SKM-1 treated with dmso at 0.1 percent for 144 hours (cell line): ENCODE results near the gene VPS35L.

Experiments used
- DNase-seq: peaks from one replicate; lab custom pipeline; 2025; ENCODE audit not compliant: unreplicated experiment; lab: John Stamatoyannopoulos, UW

VPS35L gene

DNA sequence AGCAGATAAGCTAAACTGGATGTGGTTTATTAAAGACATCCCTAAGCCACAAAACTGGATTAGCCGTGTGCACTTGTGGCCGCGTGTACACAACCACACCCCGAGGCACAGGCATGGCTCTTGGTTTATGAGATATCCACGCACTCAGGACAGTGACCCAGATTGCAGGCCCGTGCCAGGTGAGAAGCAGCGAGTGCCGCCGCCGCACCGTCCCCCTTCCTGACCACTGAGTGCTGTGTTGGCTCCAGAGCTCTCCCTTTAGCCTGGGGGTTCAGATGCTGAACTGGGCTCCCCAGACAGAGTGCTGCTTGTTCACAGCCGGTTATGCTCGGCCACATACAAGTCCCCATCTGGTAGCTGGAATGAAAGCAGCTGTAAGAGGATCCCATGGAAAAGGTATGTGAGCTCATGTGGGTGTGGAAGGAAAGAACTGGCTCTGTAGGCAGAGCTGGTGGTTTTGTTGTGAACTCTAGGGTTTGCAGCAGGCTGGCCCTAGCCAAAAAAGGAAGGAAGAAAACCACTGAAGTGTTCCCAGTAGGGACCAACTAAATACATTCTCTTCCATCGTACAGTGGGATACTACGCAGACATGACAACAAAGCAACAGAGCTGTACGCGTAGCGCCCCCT lies 133.0 kb downstream of the VPS35L start:
- no peak for DNase-seq

DNA sequence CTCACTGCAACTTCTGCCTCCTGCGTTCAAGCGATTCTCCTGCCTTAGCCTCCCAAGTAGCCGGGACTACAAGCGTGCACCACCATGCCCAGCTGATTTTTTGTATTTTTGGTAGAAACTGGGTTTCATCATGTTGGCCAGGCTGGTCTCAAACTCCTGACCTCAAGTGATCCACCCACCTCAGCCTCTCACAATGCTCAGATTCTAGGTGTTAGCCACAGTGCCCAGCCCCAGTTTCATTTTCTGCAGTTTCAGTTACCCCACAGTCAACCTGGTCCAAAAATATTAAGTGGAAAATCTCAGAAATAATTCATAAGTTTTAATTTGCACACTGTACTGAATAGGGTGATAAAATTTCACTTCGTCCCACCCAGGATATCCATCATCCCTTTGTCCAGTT lies 133.8 kb downstream of the VPS35L start:
- no peak for DNase-seq

DNA sequence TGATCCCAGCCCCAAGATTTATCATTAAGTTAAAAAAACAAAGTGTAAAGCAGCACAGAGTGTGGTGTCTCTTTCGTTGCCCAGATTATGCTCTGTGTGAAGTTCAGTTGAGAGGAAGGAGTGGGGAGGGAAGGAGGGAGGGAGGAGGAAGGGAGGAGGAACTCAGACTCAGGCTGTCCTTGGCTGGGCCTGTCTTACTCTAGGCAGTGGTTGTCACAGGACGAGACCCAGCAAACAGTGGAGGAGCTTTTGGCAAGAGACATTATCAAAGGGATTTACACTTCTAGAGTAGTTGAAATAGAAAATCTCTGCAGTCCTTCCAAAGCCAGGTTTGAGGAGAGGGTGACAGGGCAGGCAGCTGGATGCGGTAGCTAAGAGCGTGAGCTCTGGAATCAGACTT lies 134.7 kb downstream of the VPS35L start:
- no peak for DNase-seq

DNA sequence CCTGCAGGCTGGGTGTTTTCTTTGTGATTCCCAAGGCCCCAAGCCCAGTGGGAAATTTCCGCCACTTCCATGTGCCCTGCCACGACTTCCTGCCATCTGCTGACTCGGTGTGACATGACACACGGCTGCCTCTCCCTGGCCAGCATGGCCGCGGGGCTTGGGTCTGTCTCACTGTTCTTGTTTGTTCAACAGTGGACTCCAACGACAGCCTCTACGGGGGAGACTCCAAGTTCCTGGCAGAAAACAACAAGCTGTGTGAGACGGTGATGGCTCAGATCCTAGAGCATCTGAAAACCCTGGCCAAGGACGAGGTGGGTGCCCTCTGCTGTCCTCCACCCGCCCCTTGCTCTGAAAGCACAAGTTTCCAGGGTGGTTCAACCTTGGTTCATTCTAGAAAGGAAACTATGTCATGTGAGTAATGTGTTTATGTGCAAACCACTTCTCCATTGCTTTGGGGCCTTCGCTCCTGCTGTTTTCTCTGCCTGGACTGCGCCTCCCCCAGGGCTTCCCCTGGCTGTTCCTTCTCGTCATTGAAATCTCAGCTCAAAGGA lies 135.7 kb downstream of the VPS35L start:
- no peak for DNase-seq

DNA sequence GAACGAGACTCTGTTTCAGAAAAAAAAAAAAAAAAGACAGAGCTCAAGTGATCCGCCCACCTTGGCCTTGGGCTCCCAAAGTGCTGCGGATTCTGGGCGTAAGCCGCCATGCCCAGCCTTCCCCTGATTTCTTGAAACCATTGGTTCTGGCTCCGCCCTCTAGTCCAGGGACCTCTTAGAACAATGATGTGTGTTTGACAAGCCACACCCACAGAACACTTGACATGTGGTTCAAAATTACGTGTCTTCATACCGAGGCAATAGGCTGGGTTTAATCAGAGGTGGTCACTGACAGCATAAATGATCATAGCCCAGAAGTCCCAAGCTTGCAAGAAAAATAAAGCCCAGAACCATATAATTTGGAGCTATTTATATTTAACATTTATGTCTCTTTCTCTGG lies 139.5 kb downstream of the VPS35L start:
- DNase-seq: no peak

DNA sequence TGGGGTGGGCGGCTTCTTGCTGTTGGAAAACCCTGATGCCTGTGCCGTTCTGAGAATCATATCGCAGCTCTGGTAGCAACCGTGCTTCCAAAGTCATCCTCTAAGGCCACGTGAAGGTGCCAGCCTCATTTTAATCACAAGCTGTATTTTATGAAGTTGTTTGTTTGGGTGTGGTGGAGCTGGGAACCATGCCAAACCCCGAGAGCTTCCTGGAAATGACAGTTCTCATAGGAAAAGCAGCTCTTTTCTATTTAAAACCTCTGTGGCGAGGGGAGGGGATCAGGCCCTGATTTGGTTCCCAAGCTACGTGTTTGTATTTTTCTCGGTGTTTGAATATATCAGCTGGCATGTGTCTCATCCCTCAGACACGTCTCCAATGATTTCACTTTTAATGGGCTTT lies 140.8 kb downstream of the VPS35L start:
- DNase-seq: no peak

DNA sequence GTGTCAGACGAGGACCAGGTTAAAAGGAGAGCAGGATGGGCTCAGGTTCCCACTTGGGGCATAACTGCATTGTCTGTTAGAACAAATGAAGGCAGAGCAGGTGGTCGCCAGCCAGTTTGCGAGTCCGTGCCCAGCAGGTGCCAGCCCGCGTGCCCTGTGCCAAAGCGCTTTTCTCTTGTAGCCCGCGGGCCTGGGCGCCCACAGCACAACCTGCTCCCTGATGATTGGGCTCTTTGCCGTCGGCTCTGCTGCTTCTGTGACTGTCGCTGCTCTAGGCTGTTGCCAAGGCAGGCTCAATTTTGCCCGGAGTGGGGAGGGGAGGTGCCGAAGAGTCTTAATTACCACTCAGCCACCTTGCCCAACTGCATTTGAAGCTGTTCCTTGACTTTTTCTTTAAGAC lies 141.5 kb downstream of the VPS35L start:
- no peak for DNase-seq

DNA sequence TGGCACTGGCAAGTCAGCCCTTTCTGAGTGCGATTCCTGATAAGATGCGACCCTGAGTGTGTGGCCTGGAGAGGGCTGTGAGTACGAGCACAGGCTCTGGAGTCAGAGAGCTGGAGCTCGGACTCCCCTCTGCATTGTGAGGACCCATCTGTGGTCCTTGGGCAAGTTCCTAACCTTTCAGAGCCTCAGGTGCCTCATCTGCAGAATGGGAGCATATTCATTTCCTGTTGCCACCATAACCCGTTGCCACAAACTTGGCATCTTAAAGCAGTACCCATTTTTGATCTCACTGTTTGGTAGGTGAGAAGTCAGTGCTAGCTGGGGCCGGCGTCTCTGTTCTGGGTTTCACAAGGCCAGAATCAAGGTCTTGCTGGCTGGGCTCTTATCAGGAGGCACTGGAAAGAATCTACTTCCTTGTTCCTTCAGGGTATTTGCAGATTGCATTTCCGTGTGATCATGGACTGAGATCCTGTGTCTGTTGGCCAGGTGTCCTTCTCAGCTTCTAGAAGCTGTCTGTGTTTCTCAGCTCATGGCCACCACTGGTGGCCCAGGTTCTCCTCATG lies 142.3 kb downstream of the VPS35L start:
- DNase-seq: no peak

DNA sequence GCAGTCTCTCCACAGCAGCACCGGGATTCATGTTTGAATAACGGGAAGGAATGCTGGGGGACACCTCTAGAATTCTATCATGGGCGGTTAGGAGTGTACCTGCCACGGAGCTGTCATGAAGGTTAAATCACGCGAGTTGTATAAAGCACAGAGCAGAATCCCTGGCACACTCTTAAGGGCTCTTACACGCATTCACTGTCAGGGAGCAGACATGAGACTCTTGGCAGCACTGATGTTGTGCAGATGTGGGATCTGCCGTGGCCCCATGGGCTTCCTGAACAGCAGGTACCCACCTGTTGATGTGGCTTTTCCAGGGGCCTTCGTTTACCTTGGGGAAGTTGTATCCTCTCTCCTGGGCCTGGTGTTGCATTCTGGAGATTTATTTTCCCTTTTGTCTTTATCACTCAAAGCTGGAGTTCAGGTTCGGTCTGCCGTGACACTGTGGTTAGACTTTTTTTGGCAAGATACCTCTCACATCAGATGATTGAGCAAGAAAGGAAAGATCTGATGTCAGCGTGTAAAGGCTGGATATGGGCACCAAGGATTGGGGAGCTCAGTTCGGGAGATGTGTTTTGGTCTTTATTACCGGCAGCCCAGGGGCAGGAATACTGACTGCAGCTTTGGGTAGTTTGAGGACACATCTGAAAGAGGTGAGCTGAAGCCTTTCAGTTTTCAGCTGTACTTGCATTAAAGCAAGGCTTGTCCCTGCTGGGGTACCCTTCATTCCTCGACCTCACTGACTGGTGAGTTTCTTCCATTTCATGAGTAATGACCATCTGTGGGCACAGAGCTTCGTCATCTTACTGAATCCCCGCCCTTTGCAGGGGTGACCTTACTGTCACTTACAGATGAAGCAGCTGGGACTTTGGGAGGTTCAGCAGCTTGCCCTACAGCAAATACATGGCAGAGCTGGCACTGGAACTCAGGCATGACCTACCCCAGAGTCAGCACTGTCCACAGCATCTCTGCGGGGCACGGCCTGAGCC lies 143.3 kb downstream of the VPS35L start:
- DNase-seq: no peak

DNA sequence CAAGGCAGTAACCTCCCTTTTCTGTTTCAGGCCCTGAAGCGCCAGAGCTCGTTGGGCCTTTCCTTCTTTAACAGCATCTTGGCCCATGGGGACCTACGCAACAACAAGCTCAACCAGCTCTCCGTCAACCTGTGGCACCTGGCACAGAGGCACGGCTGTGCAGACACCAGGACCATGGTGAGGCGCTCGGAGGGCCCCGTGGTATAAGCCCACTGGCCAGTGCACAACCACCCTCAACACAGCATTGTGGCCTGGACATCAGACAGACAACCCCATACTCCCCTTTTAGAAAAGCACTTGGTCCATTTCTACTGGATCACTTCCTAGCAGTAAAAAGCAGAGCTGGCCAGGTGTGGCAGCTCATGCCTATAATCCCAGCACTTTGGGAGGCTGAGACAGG lies 144.0 kb downstream of the VPS35L start:
- no peak for DNase-seq

DNA sequence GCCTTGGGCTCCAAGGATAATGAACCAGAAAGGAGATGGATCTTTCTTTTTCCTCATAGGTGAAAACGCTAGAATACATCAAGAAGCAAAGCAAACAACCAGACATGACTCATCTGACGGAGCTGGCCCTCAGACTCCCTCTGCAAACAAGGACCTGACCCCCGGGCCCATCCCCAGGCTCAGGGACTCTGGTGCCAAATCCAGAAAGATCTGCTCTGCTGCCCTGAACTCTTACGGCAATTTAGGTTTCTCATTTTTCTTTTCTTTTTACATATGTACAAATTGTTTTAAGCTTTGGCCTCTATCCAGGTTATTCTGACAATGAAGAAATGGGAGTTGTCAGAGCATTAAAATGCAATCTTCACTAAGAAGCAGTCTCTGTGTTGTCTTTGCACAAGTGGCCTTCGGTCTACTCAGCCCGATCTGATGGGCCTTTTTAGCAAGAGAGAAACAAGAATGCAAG lies 144.8 kb downstream of the VPS35L start:
- no peak for DNase-seq

DNA sequence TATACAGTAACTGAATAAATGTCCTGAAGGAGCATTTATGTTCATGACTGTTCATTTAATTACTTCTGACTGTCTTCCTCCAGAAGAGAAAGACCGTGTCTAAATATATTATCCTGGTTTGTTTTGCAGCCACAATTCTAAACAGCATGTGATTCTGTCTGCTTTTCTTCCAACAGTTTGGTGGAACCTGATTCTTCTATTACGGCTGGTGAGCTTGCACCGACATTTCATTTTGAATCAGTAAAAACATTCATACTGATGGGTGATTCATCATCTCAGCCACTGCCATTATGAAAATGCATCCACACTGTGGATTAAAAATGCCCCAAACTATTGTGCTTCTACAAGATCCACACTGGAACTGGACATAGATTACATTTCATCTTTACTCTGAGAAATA lies 145.6 kb downstream of the VPS35L start:
- no peak for DNase-seq

DNA sequence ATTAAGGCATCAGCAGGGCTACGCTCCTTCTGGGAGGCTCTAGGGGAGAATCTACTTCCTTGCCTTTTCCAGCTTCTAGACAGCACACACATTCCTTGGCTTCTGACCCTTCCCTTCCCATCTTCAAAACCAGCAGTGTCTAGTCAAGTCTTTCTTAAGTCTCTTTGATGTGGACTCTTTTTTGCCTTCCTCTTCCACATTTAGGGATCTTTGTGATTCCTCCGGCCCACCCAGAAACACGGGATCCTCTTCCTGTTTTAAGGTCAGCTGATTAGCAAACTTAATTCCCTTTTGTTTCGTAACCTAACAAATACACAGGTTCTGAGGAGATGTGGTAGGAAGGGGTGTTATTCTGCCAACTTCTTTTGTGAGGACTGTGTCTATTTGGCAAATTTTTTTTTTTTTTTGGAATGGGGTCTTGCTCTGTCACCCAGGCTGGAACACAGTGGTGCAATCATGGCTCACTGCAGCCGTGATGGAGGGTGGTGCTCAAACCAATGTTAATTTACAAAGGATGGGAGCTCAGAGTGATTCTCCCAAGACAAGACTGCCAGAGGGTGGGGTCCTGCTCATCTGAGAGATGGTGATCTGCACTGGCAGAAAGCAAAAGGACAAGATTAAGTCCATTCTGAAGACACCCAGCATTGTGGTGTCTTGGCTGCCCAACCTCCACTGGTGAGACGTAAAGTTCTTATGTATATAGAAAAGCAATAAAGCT lies 147.8 kb downstream of the VPS35L start:
- DNase-seq: no peak

DNA sequence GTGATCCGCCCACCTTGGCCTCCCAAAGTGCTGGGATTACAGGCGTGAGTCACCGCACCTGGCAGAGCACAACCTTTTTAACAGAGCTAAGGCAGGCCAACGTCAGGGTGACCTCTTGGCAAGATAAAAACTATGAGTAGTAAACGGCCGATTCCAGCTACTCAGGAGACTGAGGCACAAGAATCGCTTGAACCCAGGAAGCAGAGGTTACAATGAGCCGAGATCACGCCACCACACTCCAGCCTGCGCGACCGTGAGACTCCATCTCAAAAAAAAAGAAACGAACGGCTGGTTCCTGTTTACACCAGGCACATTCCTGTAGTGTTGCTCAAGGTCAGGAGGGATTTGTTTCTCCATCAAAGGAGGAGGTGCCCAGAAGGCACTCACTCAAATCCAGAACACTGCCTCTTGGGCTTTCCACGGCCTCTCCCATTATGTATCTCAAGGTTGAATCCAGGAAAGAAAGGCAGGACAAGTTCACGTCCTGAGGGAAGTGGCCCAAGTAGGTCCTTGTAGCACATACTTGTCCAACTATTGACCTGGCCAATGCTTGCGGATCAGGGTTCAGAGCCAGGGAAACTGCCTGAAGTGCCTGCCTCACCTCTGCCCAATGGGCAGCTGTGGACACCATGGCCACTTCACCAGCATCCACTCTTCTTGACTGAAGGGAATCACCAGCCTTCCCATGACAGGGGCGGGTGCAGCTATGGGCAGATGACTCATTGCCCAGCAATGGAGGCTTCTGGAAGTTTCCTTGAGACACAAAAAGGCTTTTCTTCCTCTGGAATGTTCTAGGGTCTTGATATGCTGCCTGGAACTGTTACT lies 149.0 kb downstream of the VPS35L start:
- no peak for DNase-seq

DNA sequence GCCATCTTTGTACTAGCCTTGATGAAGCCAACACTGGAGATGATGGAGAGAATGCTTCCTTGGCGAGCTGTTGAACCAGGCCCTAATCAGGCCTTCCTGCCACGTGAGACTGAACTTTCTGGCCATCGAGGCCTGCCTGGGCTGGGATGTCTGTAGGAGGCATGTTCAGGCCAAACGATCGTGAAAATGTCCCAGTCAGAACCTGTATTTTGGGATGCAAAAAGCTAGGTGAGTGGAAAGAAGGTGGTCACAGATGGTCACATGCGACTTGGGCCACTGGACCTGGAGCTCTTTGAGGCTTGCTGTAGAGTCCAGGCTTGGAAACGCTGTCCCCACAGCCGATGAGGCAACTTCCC lies 149.6 kb downstream of the VPS35L start:
- DNase-seq: no peak

DNA sequence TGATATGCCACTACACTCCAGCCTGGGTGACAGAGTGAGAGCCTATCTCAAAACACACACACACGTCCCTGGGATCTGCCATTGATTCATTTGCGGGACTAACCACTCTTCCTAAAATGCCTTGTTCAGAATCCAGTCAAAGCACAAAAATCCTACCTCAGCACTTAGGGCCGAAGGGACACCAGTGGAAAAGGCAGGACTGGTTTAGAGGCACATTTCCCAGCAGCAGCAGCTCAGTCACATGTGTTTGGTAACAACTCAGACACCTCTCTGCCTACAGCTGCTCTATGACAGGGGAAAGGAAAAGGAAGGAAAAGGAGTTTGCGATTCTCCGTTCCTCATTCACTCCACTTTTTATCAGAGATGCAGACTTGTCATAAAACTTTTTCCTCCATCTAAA lies 150.3 kb downstream of the VPS35L start:
- no peak for DNase-seq

DNA sequence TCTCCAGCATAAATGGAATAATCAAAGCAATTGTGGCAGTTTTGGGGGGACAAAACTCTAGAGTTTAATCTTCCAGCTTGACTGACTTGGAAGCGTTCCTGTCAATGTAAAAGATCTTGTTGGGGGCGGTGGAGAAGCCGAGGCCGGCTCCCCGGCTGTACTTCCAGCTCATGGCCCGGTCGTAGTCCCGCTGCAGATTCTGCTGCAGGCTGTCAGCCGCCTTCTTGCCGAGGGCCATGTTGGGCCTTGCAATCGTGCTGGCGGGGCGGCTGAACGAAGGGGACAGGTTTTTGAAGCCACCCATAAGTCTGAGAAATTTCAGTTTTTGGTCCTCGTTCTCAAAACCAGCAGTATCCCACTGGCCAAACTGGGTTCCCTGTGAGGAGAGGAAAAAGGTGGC lies 151.3 kb downstream of the VPS35L start:
- DNase-seq: no peak

DNA sequence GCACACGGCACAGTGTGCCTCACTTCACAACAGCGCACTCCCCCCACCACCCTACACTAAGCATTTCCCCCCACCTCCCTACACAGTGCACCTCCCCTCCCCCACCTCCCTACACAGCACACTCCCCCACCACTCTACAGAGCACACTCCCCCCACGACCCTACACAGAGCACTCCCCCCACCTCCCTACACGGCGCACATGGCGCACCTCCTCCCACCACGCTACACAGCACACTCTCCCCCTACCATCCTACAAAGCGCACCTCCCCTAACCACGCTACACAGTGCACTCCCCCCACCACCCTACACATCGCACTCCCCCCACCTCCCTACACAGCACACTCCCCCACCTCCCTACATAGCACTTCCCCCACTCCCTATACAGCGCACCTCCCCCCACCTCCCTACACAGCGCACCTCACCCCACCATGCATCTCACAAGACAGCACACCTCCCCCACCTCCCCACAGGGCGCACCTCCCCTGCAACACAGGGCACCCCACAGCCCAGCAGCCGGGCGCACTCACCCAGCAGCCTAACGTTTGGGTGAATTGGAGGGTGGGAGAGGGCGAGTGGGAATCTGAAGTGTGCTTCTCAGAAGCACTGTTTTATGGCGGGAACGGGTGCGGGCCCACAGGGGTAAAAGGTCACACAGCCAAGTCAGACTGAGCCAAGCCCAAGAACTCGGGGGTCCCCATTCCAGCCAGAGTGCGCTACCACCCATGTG lies 152.2 kb downstream of the VPS35L start:
- no peak for DNase-seq

DNA sequence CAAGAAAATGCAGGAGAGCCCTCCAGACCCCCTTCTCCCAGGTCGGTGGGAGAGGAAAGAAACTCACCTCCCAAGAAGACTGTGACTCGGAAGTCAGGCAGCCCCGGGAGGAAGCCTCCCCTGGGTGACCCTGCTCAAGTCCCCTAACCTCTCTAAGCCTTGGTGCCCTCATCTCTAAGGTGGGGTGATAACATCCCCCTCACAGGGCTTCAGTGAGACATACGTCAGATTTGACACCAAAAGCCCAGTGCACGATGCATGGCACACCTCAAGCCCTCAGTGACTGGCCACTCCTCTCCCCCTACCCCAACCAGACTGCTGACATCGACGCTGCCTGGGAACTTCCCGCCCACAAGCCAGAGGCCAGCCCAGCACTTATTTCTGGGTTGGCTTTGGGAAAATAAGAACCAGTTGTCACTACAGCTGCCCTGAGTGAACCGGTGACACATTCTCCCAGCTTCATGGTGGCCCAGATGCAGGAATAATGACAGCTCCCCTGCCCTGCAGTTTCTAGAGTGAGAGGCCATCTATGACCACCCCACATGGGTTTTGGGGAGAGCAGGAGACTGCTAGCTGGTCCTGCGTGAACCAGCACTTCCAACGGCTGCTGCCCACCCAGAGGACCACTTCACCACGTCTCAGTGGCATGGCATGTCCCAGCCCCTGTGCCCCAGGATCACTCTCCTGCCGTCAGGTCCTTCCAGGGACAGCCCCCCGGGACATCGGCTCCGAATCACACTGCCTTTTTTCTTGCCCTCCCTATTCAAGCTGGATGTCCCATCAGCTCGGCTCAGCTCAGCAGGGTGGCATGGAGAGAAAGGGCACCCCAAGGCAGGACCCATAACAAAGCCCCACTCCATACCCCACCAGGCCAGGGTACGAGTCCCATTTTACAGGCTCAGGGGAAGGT lies 153.0 kb downstream of the VPS35L start:
- no peak for DNase-seq
